ENCODE measurements around the gene ATOX1.

- TF ChIP-seq GATA3 (IDR thresholded peaks at IDR 0.05; ENCODE audit: low read depth, low read length) = no peak
- TF ChIP-seq GATA2 (IDR thresholded peaks at IDR 0.05; ENCODE audit: low read depth, low read length) = no peak
Measured at GRCh38 chr5:151718646-151719045, 39.8 kb downstream of the ATOX1 start.

Measured in SH-SY5Y (cell line).